NCI-H1694 (cell line): ENCODE results near the gene CCDC88A.
"Not testable (repeated sequence)": the region's sequence is repeated elsewhere in the genome, so short reads cannot be mapped to it uniquely, and the experiment has no call there.

Experiments
- DNase-seq: peaks from one replicate; lab custom pipeline; 2025; lab: John Stamatoyannopoulos, UW

Gene CCDC88A

GRCh38 chr2:55302241-55302640, 117.4 kb downstream of the CCDC88A start:
- no peak for DNase-seq

- no peak for DNase-seq
These were observed 118.4 kb downstream of the CCDC88A start for GRCh38 chr2:55301277-55301676.

GRCh38 chr2:55296393-55296792, 123.3 kb downstream of the CCDC88A start:
- no peak for DNase-seq

GRCh38 chr2:55283083-55283482, 136.6 kb downstream of the CCDC88A start:
- DNase-seq = no peak

GRCh38 chr2:55282110-55282917, 137.3 kb downstream of the CCDC88A start:
- DNase-seq = peak; percentile 56

- DNase-seq = not testable (repeated sequence)
These were observed 138.7 kb downstream of the CCDC88A start for GRCh38 chr2:55280851-55281546.

GRCh38 chr2:55279859-55280424, 139.7 kb downstream of the CCDC88A start:
- DNase-seq = not testable (repeated sequence)

- DNase-seq = not testable (repeated sequence)
These were observed 140.3 kb downstream of the CCDC88A start for GRCh38 chr2:55279214-55279835.

- DNase-seq = no peak
These were observed 142.3 kb downstream of the CCDC88A start for GRCh38 chr2:55277310-55277709.

- DNase-seq = not testable (repeated sequence)
These were observed 145.3 kb downstream of the CCDC88A start for GRCh38 chr2:55274346-55274745.

- DNase-seq = no peak
These were observed 150.0 kb downstream of the CCDC88A start for GRCh38 chr2:55269645-55269990.

GRCh38 chr2:55268907-55269644, 150.6 kb downstream of the CCDC88A start, which contains the start of gene MTIF2:
TSS of gene MTIF2 (minus strand) at chr2:55269231. CDS start at chr2:55263858, 5,373 bp downstream.
- peak; percentile 89 for DNase-seq

GRCh38 chr2:55268288-55268906, 151.3 kb downstream of the CCDC88A start:
- no peak for DNase-seq

- not testable (repeated sequence) for DNase-seq
These were observed 160.1 kb downstream of the CCDC88A start for GRCh38 chr2:55259586-55259985.

GRCh38 chr2:55252832-55253231, 166.8 kb downstream of the CCDC88A start:
- DNase-seq = no peak

- DNase-seq = no peak
These were observed 172.6 kb downstream of the CCDC88A start for GRCh38 chr2:55247025-55247424.

- no peak for DNase-seq
These were observed 174.2 kb downstream of the CCDC88A start for GRCh38 chr2:55245411-55245810.

- no peak for DNase-seq
These were observed 177.0 kb downstream of the CCDC88A start for GRCh38 chr2:55242617-55243016.

GRCh38 chr2:55241582-55241981, 178.1 kb downstream of the CCDC88A start:
- DNase-seq = not testable (repeated sequence)

GRCh38 chr2:55239656-55240222, 179.9 kb downstream of the CCDC88A start:
- DNase-seq = no peak
